AG04449 (cell line): ENCODE results near the gene OR1F1.

Source experiments
- CTCF ChIA-PET: fragments of 350-600 bp; formaldehyde crosslinking; extraction: SDS; loops from one replicate; lab custom pipeline; 2021; ENCODE audit warnings: antibody characterized with exemption; lab: Yijun Ruan, JAX
- POLR2A ChIA-PET: fragments of 400-600, 350-600 bp; formaldehyde crosslinking; extraction: SDS; loops from one replicate; lab custom pipeline; 2020; ENCODE audit warnings: antibody characterized with exemption, inconsistent platforms; lab: Yijun Ruan, JAX
- DNase-seq: peaks from one replicate; pipeline ENCODE4 v3.0.0-alpha.2; 2010; ENCODE audit warnings: low read depth, low spot score
- H3K4me3 ChIP-seq: 2 replicates; pipeline ENCODE4 v1.5.1; 2011; ENCODE audit warnings: low read depth, mild to moderate bottlenecking, control low read depth, low read length
- CTCF ChIP-seq: IDR thresholded peaks from one replicate; pipeline ENCODE4 v1.5.1; 2011; ENCODE audit warnings: mild to moderate bottlenecking, moderate library complexity, low read length, control low read depth, inconsistent platforms; ENCODE audit not compliant: insufficient read depth; ENCODE audit errors: missing control alignments

Gene OR1F1

GRCh38 chr16:3241761-3242160 lies 53.8 kb downstream of the OR1F1 start:
- TF ChIP-seq CTCF: no peak

GRCh38 chr16:3242709-3243108 lies 54.7 kb downstream of the OR1F1 start:
- ChIA-PET CTCF (no interaction called here), POLR2A (no interaction called here)
- H3K4me3 ChIP-seq: no peak overlapping the region
- TF ChIP-seq CTCF: no peak
- DNase-seq: no peak

More at GRCh38 chr16:3241761-3242160, 53.8 kb downstream of the OR1F1 start:
- DNase-seq: no peak
- ChIA-PET CTCF (no interaction called here), POLR2A (no interaction called here)
- H3K4me3 ChIP-seq: no peak overlapping the region

- POLR2A ChIA-PET: no interaction called here
- no peak for TF ChIP-seq CTCF
- no peak overlapping the region for H3K4me3 ChIP-seq
- no peak for DNase-seq
- CTCF ChIA-PET: no interaction called here
Measured at GRCh38 chr16:3243882-3244281, 55.9 kb downstream of the OR1F1 start.

- H3K4me3 ChIP-seq: no peak overlapping the region
- no peak for DNase-seq
- POLR2A ChIA-PET: no interaction called here
- TF ChIP-seq CTCF: no peak
- CTCF ChIA-PET: no interaction called here
Measured at GRCh38 chr16:3246002-3246401, 58.0 kb downstream of the OR1F1 start.

- CTCF ChIA-PET: no interaction called here
- DNase-seq: no peak
- H3K4me3 ChIP-seq: no peak overlapping the region
- POLR2A ChIA-PET: no interaction called here
- no peak for TF ChIP-seq CTCF
Measured at GRCh38 chr16:3246876-3247275, 58.9 kb downstream of the OR1F1 start.

GRCh38 chr16:3248596-3248995 lies 60.6 kb downstream of the OR1F1 start:
- DNase-seq: no peak
- CTCF ChIA-PET: no interaction called here
- H3K4me3 ChIP-seq: no peak overlapping the region
- no peak for TF ChIP-seq CTCF
- POLR2A ChIA-PET: interaction anchor here (0.6 kb wide), 1 partner anchor 639 kb away, joined by 4 read pairs; no protein-coding TSS in a partner anchor
